GM12878 (cell line): ENCODE measurements around the gene TRPV3. TPM values are rescaled to one million over a fixed set of nuclear protein-coding genes. Genes with fewer than 3 reads are reported as not detected.

Source experiments
- ATAC-seq: fragments of 200-7000 bp; cut with Tn5 transposase; 3 replicates; pipeline ENCODE4 v1.9.1; 2020; ENCODE audit warnings: mild to moderate bottlenecking, moderate library complexity
- BruUV-seq: library from RNA; stranded (reverse); fragments of 400-500 nt; replicated peaks from 2 replicates; lab custom pipeline; 2021; lab: Mats Ljungman, UMichigan
- CTCF ChIA-PET: fragments of 300-600 bp; sonication (Branson Sonifier 250); formaldehyde crosslinking; extraction: SDS; loops from one replicate; lab custom pipeline; 2021; ENCODE audit warnings: inconsistent platforms; lab: Yijun Ruan, JAX
- POLR2A ChIA-PET: fragments of 350-600 bp; formaldehyde crosslinking; extraction: SDS; loops from one replicate; lab custom pipeline; 2021; ENCODE audit warnings: inconsistent platforms; lab: Charles Lee
- RAD21 ChIA-PET: fragments of 300-600 bp; sonication (Branson Sonifier 250); formaldehyde crosslinking; loops from one replicate; lab custom pipeline; 2023; ENCODE audit warnings: antibody characterized with exemption; ENCODE audit not compliant: unreplicated experiment; lab: Charles Lee
- SMC1A ChIA-PET: fragments of 300-600 bp; sonication (Branson Sonifier 250); formaldehyde crosslinking; loops from one replicate; lab custom pipeline; 2023; ENCODE audit not compliant: unreplicated experiment, uncharacterized antibody; lab: Charles Lee
- DNase-seq: peaks from one replicate; pipeline ENCODE4 v3.0.0-alpha.2; 2011; ENCODE audit warnings: low read depth, low spot score
- FAIRE-seq: peaks from 3 replicates; lab custom pipeline; 2011; peaks lifted over from hg19 to GRCh38; lab: Jason Lieb, UNC
- H2AFZ ChIP-seq: 2 replicates; pipeline ENCODE4 v1.6.0; 2011; ENCODE audit warnings: low read depth, low read length, control low read depth; ENCODE audit not compliant: control insufficient read depth
- H3K27ac ChIP-seq: 2 replicates; pipeline ENCODE4 v1.5.1; 2011; ENCODE audit warnings: control low read depth; ENCODE audit not compliant: control insufficient read depth, insufficient read depth
- H3K27me3 ChIP-seq, 2 experiments: replicated peaks in 1 of 2; 2 replicates each; pipeline versions ENCODE4 v1.6.0 to v1.6.1; 2011; ENCODE audit warnings: low read length in 1 of 2; ENCODE audit not compliant: control insufficient read depth in 2 of 2, insufficient read depth in 2 of 2
- H3K36me3 ChIP-seq, 2 experiments: 2 replicates each; pipeline ENCODE4 v1.5.1; 2011; ENCODE audit warnings: low read length in 1 of 2; ENCODE audit not compliant: control insufficient read depth in 2 of 2, insufficient read depth in 2 of 2
- H3K4me1 ChIP-seq: 2 replicates; pipeline ENCODE4 v1.6.1; 2011; ENCODE audit warnings: mild to moderate bottlenecking, low read length, moderate library complexity, mixed read lengths; ENCODE audit not compliant: control insufficient read depth, insufficient read depth
- H3K4me2 ChIP-seq: 2 replicates; pipeline ENCODE4 v1.6.0; 2011; ENCODE audit warnings: control low read depth; ENCODE audit not compliant: control insufficient read depth, insufficient read depth
- H3K4me3 ChIP-seq: fragments of 200-600 bp; sonication (generic); 2 replicates; pipeline ENCODE4 v1.5.1; 2016
- H3K79me2 ChIP-seq: 2 replicates; pipeline ENCODE4 v1.6.0; 2011; ENCODE audit warnings: low read length; ENCODE audit not compliant: control insufficient read depth, insufficient read depth
- H3K9ac ChIP-seq: 2 replicates; pipeline ENCODE4 v1.8.0; 2011; ENCODE audit warnings: low read length, control low read depth, mixed read lengths; ENCODE audit not compliant: control insufficient read depth, insufficient read depth
- H3K9me3 ChIP-seq: replicated peaks from 3 replicates; pipeline ENCODE4 v1.5.1; 2011; ENCODE audit warnings: mild to moderate bottlenecking, low read length; ENCODE audit not compliant: control insufficient read depth, insufficient read depth
- H4K20me1 ChIP-seq: 2 replicates; pipeline ENCODE4 v1.6.0; 2011; ENCODE audit not compliant: control insufficient read depth, insufficient read depth
- ETV6 ChIP-seq, 2 experiments: fragments of 450-650 bp in 1 of 2; IDR thresholded peaks in 1 of 2; conservative IDR thresholded peaks in 1 of 2; 2 replicates each; pipeline ENCODE4 v1.6.1; 2014; ENCODE audit warnings: antibody characterized with exemption in 1 of 2, borderline replicate concordance in 1 of 2, low read depth in 1 of 2, mild to moderate bottlenecking in 1 of 2, moderate library complexity in 1 of 2
- GATAD2B ChIP-seq: fragments of 450-650 bp; conservative IDR thresholded peaks from 2 replicates; pipeline ENCODE4 v1.6.1; 2017; ENCODE audit warnings: low read depth, mild to moderate bottlenecking, moderate library complexity
- HDAC2 ChIP-seq: fragments of 200-600 bp; sonication (generic); IDR thresholded peaks from 2 replicates; pipeline ENCODE4 v1.6.1; 2017
- LARP7 ChIP-seq: fragments of 450-650 bp; IDR thresholded peaks from 2 replicates; pipeline ENCODE4 v1.6.1; 2017; ENCODE audit warnings: mild to moderate bottlenecking
- NFYB ChIP-seq: IDR thresholded peaks from 2 replicates; pipeline ENCODE4 v1.6.1; 2011; ENCODE audit warnings: low read depth, mild to moderate bottlenecking, low read length, improper control_type of control experiment, moderate library complexity; ENCODE audit not compliant: insufficient read depth
- PAX5 ChIP-seq: IDR thresholded peaks from 2 replicates; pipeline ENCODE4 v1.6.1; 2011; ENCODE audit warnings: low read depth, low read length, borderline replicate concordance
- SIX5 ChIP-seq: IDR thresholded peaks from 2 replicates; pipeline ENCODE4 v1.6.1; 2011; ENCODE audit warnings: mild to moderate bottlenecking, low read depth, low read length, moderate library complexity; ENCODE audit not compliant: severe bottlenecking
- TAF1 ChIP-seq: IDR thresholded peaks from 2 replicates; pipeline ENCODE4 v1.6.1; 2011; ENCODE audit warnings: mild to moderate bottlenecking, low read depth, low read length, borderline replicate concordance
- TCF7 ChIP-seq: IDR thresholded peaks from 2 replicates; pipeline ENCODE4 v1.6.1; 2014; ENCODE audit warnings: antibody characterized with exemption, borderline replicate concordance
- ZZZ3 ChIP-seq: IDR thresholded peaks from 2 replicates; pipeline ENCODE4 v1.6.1; 2011; ENCODE audit warnings: low read depth; ENCODE audit not compliant: control insufficient read depth, insufficient read length
- WGBS: methylation state at CpG from one replicate; pipeline ENCODE4 v1.1.6; 2016; ENCODE audit warnings: low lambda C conversion rate; ENCODE audit not compliant: insufficient replicate concordance, insufficient coverage; ENCODE audit errors: missing lambda C conversion rate; 5-methylcytosine and 5-hydroxymethylcytosine counted together
- in situ Hi-C: fragments of 300-500 bp; cut with MboI; formaldehyde crosslinking; loops from 9 replicates; pipeline ENCODE4 v1.14.3; 2018; ENCODE audit warnings: mixed read lengths
- intact Hi-C: fragments of 100-400 bp; cut with micrococcal nuclease; formaldehyde crosslinking; loops from one replicate; pipeline ENCODE4 v1.14.2; 2022; ENCODE audit not compliant: unreplicated experiment
- polyA plus RNA-seq, 11 experiments: library from polyadenylated mRNA; depleted of rRNA in 4 of 11; unstranded in 6 of 11; stranded (reverse) in 5 of 11; fragments of >200 nt; fragmentation: Nextera tagmentation in 4 of 11; fragmentation: Illumina TruSeq in 1 of 11; extraction: Ambion mirVana in 4 of 11; extraction: Trizol in 1 of 11; gene quantifications; 1 replicate in 1 of 11; 2 replicates in 10 of 11; pipeline versions ENCODE4 v1.2.1 to v1.2.3, GENCODE V29; 2011 to 2016; ENCODE audit warnings: inconsistent platforms in 2 of 11, missing spikeins in 2 of 11, low read depth in 1 of 11
- total RNA-seq, 4 experiments: library from RNA; depleted of rRNA in 3 of 4; stranded (reverse); fragments of >200 nt in 3 of 4; fragmentation: Illumina TruSeq in 1 of 4; extraction: Trizol in 1 of 4; gene quantifications; 2 replicates each; pipeline versions ENCODE4 v1.2.1 to v1.2.3, GENCODE V29; 2013 to 2021
- TF ChIP-seq, protein P1 (sequence below): fragments of 450-650 bp; formaldehyde crosslinking; IDR thresholded peaks from 2 replicates; pipeline ENCODE4 v1.5.0; 2022; ENCODE audit warnings: mild to moderate bottlenecking, missing genetic modification characterization
- TF ChIP-seq, protein P2 (sequence below): IDR thresholded peaks from 2 replicates; pipeline ENCODE4 v1.6.1; 2012; ENCODE audit warnings: improper control_type of control experiment, low read depth, low read length; ENCODE audit not compliant: insufficient replicate concordance
- TF ChIP-seq, protein P3 (sequence below): fragments of 450-650 bp; IDR thresholded peaks from 2 replicates; pipeline ENCODE4 v1.6.1; 2014; ENCODE audit warnings: mild to moderate bottlenecking
- TF ChIP-seq, protein P4 (sequence below): IDR thresholded peaks from 2 replicates; pipeline ENCODE4 v1.6.1; 2011; ENCODE audit warnings: mild to moderate bottlenecking, low read depth, low read length, moderate library complexity; ENCODE audit not compliant: insufficient replicate concordance

Gene TRPV3
- total and polyA plus RNA-seq, 10 of the 15 experiments (the other 5 are each of a cell fraction or from before 2014, with no cell fraction given): 0.52 to 12.0 (median 2.7) TPM

DNA sequence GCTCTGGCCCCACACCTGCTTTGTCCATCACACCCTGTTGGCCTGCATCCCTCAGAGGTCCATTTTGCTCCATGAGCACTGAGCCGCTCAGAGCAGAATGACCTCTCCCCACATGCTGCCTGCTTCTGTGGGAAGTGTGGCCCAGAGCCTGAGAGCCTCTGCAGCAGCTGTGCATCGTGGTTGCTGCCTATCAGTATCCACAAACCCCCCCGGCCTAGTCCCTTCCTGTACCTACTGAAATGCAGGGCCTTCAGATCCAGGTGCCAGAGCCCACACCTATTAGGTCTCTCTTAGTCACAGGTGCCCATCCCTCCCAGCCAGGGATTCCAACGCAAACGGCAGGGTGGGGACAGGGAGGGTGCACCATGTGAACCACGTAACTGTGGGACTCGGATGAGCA is 16.6 kb upstream of the TRPV3 start:
- H3K27me3 ChIP-seq: no peaks in the 10 kb centered on the region
- no TSS peak for BruUV-seq
- in situ Hi-C loops: no loop called here
- H3K27ac ChIP-seq: no peak overlapping the region
- H3K4me1 ChIP-seq: no peaks in the 10 kb centered on the region
- no peaks in the 10 kb centered on the region for H3K79me2 ChIP-seq
- CTCF ChIA-PET: no interaction called here
- H3K4me2 ChIP-seq: no peak overlapping the region
- ATAC-seq (no peak), FAIRE-seq (no peak), DNase-seq (no peak)
- H3K9ac ChIP-seq: no peak overlapping the region
- H3K4me3 ChIP-seq: no peak overlapping the region
- 83% methylated on average over 7 of the region's 7 CpGs for WGBS
- H3K9me3 ChIP-seq: no peaks in the 10 kb centered on the region
- POLR2A ChIA-PET: no interaction called here
- SMC1A ChIA-PET: no interaction called here
- H2AFZ ChIP-seq: no peak overlapping the region
- intact Hi-C loops: no loop called here
- RAD21 ChIA-PET: interaction anchor here (1.2 kb wide), 1 partner anchor 62 kb away, joined by 3 read pairs; the partner anchor contains the start of genes CTNS and SHPK
- H4K20me1 ChIP-seq: no peaks in the 10 kb centered on the region
- no peaks in the 10 kb centered on the region; a peak in 1 of 4 replicates for H3K36me3 ChIP-seq
- TF ChIP-seq, protein P1, sequence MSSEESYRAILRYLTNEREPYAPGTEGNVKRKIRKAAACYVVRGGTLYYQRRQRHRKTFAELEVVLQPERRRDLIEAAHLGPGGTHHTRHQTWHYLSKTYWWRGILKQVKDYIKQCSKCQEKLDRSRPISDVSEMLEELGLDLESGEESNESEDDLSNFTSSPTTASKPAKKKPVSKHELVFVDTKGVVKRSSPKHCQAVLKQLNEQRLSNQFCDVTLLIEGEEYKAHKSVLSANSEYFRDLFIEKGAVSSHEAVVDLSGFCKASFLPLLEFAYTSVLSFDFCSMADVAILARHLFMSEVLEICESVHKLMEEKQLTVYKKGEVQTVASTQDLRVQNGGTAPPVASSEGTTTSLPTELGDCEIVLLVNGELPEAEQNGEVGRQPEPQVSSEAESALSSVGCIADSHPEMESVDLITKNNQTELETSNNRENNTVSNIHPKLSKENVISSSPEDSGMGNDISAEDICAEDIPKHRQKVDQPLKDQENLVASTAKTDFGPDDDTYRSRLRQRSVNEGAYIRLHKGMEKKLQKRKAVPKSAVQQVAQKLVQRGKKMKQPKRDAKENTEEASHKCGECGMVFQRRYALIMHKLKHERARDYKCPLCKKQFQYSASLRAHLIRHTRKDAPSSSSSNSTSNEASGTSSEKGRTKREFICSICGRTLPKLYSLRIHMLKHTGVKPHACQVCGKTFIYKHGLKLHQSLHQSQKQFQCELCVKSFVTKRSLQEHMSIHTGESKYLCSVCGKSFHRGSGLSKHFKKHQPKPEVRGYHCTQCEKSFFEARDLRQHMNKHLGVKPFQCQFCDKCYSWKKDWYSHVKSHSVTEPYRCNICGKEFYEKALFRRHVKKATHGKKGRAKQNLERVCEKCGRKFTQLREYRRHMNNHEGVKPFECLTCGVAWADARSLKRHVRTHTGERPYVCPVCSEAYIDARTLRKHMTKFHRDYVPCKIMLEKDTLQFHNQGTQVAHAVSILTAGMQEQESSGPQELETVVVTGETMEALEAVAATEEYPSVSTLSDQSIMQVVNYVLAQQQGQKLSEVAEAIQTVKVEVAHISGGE (CRISPR knock-in tag): no peak
- TF ChIP-seq GATAD2B: no peak
- TF ChIP-seq ZZZ3: no peak
- TF ChIP-seq PAX5: no peak
- TF ChIP-seq SIX5: no peak
- TF ChIP-seq LARP7: no peak
- TF ChIP-seq, protein P2, sequence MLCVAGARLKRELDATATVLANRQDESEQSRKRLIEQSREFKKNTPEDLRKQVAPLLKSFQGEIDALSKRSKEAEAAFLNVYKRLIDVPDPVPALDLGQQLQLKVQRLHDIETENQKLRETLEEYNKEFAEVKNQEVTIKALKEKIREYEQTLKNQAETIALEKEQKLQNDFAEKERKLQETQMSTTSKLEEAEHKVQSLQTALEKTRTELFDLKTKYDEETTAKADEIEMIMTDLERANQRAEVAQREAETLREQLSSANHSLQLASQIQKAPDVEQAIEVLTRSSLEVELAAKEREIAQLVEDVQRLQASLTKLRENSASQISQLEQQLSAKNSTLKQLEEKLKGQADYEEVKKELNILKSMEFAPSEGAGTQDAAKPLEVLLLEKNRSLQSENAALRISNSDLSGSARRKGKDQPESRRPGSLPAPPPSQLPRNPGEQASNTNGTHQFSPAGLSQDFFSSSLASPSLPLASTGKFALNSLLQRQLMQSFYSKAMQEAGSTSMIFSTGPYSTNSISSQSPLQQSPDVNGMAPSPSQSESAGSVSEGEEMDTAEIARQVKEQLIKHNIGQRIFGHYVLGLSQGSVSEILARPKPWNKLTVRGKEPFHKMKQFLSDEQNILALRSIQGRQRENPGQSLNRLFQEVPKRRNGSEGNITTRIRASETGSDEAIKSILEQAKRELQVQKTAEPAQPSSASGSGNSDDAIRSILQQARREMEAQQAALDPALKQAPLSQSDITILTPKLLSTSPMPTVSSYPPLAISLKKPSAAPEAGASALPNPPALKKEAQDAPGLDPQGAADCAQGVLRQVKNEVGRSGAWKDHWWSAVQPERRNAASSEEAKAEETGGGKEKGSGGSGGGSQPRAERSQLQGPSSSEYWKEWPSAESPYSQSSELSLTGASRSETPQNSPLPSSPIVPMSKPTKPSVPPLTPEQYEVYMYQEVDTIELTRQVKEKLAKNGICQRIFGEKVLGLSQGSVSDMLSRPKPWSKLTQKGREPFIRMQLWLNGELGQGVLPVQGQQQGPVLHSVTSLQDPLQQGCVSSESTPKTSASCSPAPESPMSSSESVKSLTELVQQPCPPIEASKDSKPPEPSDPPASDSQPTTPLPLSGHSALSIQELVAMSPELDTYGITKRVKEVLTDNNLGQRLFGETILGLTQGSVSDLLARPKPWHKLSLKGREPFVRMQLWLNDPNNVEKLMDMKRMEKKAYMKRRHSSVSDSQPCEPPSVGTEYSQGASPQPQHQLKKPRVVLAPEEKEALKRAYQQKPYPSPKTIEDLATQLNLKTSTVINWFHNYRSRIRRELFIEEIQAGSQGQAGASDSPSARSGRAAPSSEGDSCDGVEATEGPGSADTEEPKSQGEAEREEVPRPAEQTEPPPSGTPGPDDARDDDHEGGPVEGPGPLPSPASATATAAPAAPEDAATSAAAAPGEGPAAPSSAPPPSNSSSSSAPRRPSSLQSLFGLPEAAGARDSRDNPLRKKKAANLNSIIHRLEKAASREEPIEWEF: no peak
- TF ChIP-seq HDAC2: no peak
- TF ChIP-seq, protein P3, sequence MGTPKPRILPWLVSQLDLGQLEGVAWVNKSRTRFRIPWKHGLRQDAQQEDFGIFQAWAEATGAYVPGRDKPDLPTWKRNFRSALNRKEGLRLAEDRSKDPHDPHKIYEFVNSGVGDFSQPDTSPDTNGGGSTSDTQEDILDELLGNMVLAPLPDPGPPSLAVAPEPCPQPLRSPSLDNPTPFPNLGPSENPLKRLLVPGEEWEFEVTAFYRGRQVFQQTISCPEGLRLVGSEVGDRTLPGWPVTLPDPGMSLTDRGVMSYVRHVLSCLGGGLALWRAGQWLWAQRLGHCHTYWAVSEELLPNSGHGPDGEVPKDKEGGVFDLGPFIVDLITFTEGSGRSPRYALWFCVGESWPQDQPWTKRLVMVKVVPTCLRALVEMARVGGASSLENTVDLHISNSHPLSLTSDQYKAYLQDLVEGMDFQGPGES: no peak
- no peak for TF ChIP-seq ETV6 (conservative IDR thresholded peaks at IDR 0.05 in 1 of 2, IDR thresholded peaks at IDR 0.05 in 1 of 2; ENCODE audit: borderline replicate concordance in 1 of 2, low read depth in 1 of 2)
- no peak for TF ChIP-seq TAF1
- TF ChIP-seq, protein P4, sequence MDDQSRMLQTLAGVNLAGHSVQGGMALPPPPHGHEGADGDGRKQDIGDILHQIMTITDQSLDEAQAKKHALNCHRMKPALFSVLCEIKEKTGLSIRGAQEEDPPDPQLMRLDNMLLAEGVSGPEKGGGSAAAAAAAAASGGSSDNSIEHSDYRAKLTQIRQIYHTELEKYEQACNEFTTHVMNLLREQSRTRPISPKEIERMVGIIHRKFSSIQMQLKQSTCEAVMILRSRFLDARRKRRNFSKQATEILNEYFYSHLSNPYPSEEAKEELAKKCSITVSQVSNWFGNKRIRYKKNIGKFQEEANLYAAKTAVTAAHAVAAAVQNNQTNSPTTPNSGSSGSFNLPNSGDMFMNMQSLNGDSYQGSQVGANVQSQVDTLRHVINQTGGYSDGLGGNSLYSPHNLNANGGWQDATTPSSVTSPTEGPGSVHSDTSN: no peak
- TF ChIP-seq TCF7: no peak
- TF ChIP-seq NFYB: no peak
